ENCODE results near the gene ATG2B.

DNA sequence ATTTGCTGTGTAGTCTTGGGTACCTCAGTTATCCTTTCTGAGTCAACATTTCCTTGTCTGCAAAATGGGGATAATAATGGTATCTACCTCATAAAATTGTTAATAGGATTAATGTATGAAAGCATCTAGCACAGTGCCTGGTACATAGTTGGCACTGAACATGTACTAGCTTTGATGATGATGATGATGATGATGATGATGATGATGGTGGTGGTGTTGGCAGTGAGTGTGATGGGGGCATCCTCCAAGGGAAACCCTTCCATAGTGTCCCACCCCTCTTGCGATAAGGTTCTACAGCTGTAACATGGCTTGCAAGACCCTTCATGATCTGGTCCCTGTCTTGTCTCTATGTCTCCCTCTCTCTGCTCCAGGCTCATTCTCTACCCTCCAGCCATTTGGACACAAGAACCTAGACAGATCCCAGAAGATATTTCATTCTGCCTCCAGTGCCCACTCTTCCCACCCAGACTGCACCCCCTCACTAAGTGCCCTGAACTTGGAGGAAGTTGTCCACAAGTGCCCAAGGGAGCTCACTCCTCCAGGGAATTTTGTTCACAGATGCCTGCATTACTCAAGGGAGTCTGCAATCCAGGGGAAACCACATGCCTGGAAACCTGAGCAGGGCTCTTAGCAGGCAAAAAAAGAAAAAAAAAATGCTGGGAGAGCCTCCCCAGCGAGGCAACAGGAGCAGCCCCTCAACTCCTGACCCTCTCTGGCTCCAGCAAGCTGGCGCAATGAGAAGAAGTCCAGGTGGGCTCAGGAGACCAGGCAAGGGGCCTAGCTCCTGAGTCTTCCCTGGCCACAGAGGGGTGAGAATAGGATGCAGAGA lies 117.2 kb downstream of the ATG2B start:
- TF ChIP-seq, protein P1, sequence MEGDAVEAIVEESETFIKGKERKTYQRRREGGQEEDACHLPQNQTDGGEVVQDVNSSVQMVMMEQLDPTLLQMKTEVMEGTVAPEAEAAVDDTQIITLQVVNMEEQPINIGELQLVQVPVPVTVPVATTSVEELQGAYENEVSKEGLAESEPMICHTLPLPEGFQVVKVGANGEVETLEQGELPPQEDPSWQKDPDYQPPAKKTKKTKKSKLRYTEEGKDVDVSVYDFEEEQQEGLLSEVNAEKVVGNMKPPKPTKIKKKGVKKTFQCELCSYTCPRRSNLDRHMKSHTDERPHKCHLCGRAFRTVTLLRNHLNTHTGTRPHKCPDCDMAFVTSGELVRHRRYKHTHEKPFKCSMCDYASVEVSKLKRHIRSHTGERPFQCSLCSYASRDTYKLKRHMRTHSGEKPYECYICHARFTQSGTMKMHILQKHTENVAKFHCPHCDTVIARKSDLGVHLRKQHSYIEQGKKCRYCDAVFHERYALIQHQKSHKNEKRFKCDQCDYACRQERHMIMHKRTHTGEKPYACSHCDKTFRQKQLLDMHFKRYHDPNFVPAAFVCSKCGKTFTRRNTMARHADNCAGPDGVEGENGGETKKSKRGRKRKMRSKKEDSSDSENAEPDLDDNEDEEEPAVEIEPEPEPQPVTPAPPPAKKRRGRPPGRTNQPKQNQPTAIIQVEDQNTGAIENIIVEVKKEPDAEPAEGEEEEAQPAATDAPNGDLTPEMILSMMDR (IDR thresholded peaks at IDR 0.05; ENCODE audit: low read length): no peak
- no peak for TF ChIP-seq EZH2 (IDR thresholded peaks at IDR 0.05; ENCODE audit: borderline replicate concordance, low read length)

Data from OCI-LY1 (cell line).